Calu3 (cell line): ENCODE data around the gene LGALS7. TPM values are rescaled to one million over a fixed set of nuclear protein-coding genes. Genes with fewer than 3 reads are reported as not detected.
"Not testable (repeated sequence)": the region's sequence is repeated elsewhere in the genome, so short reads cannot be mapped to it uniquely, and the experiment has no call there.

Experiments
- BruUV-seq: library from RNA; stranded (reverse); fragments of 400-500 nt; replicated peaks from 2 replicates; lab custom pipeline; 2021; lab: Mats Ljungman, UMichigan
- CTCF ChIA-PET: fragments of 300-600 bp; sonication (Branson Sonifier 250); formaldehyde crosslinking; loops from one replicate; lab custom pipeline; 2022; ENCODE audit warnings: antibody characterized with exemption; lab: Charles Lee
- DNase-seq: peaks from one replicate; pipeline ENCODE4 v3.0.0; 2022
- H3K27ac Mint-ChIP-seq: one replicate; pipeline ENCODE4 v1.8.0; 2022; ENCODE audit warnings: mixed read lengths; ENCODE audit not compliant: unreplicated experiment
- H3K27me3 Mint-ChIP-seq: one replicate; pipeline ENCODE4 v1.8.0; 2022; ENCODE audit warnings: mixed read lengths; ENCODE audit not compliant: unreplicated experiment
- H3K36me3 Mint-ChIP-seq: one replicate; pipeline ENCODE4 v1.8.0; 2022; ENCODE audit warnings: mild to moderate bottlenecking, moderate library complexity, mixed read lengths; ENCODE audit not compliant: insufficient read depth, unreplicated experiment
- H3K4me1 Mint-ChIP-seq: one replicate; pipeline ENCODE4 v1.8.0; 2022; ENCODE audit warnings: mild to moderate bottlenecking, low read depth, mixed read lengths; ENCODE audit not compliant: unreplicated experiment
- H3K4me3 Mint-ChIP-seq: one replicate; pipeline ENCODE4 v1.8.0; 2022; ENCODE audit warnings: mild to moderate bottlenecking, low read depth, moderate library complexity, mixed read lengths; ENCODE audit not compliant: unreplicated experiment
- H3K9me3 Mint-ChIP-seq: one replicate; pipeline ENCODE4 v1.8.0; 2022; ENCODE audit warnings: low read depth, mixed read lengths; ENCODE audit not compliant: unreplicated experiment
- intact Hi-C: fragments of 100-400 bp; cut with micrococcal nuclease; formaldehyde crosslinking; loops from one replicate; pipeline ENCODE4 v1.10.0; 2022; ENCODE audit not compliant: unreplicated experiment
- total RNA-seq: library from RNA; stranded (reverse); gene quantifications from 2 replicates; pipeline ENCODE4 v1.2.3, GENCODE V29; 2022
- TF ChIP-seq, protein P1 (sequence below): fragments of 200-600 bp; IDR thresholded peaks from one replicate; pipeline ENCODE4 v1.8.0; 2022; ENCODE audit warnings: antibody characterized with exemption; ENCODE audit not compliant: unreplicated experiment

The LGALS7 gene
- total RNA-seq, 1 experiment from 2014 or later: not detected

DNA sequence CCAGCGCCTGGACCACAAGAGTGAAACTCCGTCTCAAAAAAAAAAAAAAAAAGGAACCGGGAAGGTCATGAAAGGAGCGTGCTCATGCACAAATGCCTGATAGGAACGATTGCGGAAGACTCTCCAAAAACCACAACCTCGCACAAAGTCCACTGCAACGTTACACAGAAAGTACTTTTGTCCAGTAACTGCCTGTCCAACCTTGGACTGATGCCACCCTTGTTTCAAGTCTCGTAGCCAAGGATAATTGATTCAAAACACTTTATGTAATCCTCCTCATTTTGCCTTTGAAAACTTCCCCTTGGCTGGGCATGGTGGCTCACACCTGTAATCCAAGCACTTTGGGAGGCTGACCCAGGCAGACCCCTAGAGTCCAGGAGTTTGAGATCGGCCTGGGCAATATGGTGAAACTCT lies 13.7 kb downstream of the LGALS7 start:
- no TSS peak for BruUV-seq
- peak overlapping the region; percentile 34 for H3K4me3 Mint-ChIP-seq
- peaks cover 46% of the 10 kb centered on the region for H3K36me3 Mint-ChIP-seq
- peaks cover 52% of the 10 kb centered on the region for H3K4me1 Mint-ChIP-seq
- no peaks in the 10 kb centered on the region for H3K27me3 Mint-ChIP-seq
- H3K9me3 Mint-ChIP-seq: peaks cover 3% of the 10 kb centered on the region
- TF ChIP-seq, protein P1, sequence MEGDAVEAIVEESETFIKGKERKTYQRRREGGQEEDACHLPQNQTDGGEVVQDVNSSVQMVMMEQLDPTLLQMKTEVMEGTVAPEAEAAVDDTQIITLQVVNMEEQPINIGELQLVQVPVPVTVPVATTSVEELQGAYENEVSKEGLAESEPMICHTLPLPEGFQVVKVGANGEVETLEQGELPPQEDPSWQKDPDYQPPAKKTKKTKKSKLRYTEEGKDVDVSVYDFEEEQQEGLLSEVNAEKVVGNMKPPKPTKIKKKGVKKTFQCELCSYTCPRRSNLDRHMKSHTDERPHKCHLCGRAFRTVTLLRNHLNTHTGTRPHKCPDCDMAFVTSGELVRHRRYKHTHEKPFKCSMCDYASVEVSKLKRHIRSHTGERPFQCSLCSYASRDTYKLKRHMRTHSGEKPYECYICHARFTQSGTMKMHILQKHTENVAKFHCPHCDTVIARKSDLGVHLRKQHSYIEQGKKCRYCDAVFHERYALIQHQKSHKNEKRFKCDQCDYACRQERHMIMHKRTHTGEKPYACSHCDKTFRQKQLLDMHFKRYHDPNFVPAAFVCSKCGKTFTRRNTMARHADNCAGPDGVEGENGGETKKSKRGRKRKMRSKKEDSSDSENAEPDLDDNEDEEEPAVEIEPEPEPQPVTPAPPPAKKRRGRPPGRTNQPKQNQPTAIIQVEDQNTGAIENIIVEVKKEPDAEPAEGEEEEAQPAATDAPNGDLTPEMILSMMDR: no peak
- CTCF ChIA-PET: no interaction called here
- H3K27ac Mint-ChIP-seq: peak overlapping the region; percentile 99
- peak; percentile 79 for DNase-seq
- intact Hi-C loops: loop anchor here (5.0 kb wide), 2 partner anchors 38 to 73 kb away; partner anchors contain the start of gene ECH1

DNA sequence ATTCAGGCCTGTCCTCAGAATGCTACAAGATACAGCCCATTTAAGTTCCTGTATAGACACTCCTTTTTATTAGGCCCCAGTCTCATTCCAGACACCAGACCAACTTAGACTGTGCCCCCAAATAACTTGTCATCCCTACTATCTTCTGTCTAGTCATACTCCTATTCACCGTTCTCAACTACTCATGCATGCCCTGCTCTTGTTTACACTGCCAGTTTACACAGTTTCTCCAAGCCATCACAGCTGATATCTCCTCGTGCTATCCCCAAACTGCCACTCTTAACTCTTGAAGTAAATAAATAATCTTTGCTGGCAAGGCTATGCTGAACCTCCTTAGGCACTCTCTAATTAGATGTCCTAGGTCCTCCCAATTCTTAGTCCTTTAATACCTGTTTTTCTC lies 19.1 kb downstream of the LGALS7 start:
- BruUV-seq, CTCF ChIA-PET, H3K27ac Mint-ChIP-seq, H3K4me1 Mint-ChIP-seq, H3K27me3 Mint-ChIP-seq, intact Hi-C loops, H3K9me3 Mint-ChIP-seq, DNase-seq, H3K36me3 Mint-ChIP-seq, H3K4me3 Mint-ChIP-seq: not testable (repeated sequence)

DNA sequence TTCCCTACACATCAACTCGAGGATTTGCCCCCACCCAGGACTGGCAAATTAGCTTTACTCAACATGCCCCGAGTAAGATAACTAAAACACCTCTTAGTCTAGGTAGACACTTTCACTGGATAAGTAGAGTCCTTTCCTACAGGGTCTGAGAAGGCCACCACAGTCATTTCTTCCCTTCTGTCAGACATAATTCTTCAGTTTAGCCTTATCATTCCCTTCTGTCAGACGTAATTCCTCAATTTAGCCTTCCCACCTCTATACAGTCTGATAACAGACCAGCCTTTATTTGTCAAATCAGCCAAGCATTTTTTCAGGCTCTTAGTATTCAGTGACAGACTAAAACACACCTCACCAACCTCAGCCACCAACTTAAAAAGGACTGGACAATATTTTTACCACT lies 19.5 kb downstream of the LGALS7 start:
- BruUV-seq, CTCF ChIA-PET, H3K36me3 Mint-ChIP-seq, H3K27me3 Mint-ChIP-seq, H3K9me3 Mint-ChIP-seq, H3K4me1 Mint-ChIP-seq, H3K4me3 Mint-ChIP-seq, intact Hi-C loops, DNase-seq, H3K27ac Mint-ChIP-seq: not testable (repeated sequence)

DNA sequence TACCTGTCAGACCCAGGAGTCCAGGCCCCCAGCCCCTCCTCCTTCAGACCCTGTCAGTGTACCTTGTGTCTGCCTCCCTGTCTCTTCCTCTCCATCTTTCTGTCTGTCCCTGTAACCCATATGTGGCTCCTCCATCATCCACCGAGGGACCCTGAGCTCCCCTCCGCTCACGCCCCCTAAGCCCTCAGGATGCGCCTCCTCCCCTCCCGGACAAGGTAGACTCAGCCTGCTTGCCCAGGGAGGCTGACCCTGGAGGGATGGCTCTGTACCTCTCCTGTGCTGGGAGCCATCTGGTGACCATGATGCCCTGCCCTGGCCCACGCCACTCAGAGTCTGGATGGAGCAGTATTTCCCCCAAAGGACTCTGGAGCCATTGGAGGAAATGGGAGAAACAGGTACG lies 28.0 kb downstream of the LGALS7 start:
- intact Hi-C loops: no loop called here
- DNase-seq: no peak
- H3K9me3 Mint-ChIP-seq: no peaks in the 10 kb centered on the region
- BruUV-seq: no TSS peak
- peaks cover 33% of the 10 kb centered on the region for H3K36me3 Mint-ChIP-seq
- no peak overlapping the region for H3K4me3 Mint-ChIP-seq
- H3K27ac Mint-ChIP-seq: peak overlapping the region; percentile 24
- CTCF ChIA-PET: no interaction called here
- TF ChIP-seq, protein P1: no peak
- H3K4me1 Mint-ChIP-seq: peaks cover 7% of the 10 kb centered on the region
- no peaks in the 10 kb centered on the region for H3K27me3 Mint-ChIP-seq

DNA sequence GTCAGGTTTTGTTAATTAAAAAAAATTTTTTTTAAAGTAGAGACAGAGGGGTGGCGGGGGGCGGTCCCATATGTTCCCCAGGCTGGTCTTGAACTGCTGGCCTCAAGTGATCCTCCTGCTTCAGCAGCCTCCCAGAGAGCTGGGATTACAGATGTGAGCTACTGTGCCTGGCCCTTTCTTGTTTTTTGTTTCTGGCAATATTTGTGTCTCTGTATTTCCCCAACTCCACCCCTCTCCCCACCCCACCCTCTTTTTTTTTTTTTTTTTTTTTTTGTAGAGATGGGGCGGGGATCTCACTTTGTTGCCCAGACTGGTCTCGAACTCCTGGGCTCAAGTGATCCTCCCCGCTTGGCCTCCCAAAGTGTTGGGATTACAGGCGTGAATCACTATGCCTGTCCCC lies 28.4 kb downstream of the LGALS7 start:
- Mint-ChIP-seq H3K27me3 (no peaks in the 10 kb centered on the region), H3K9me3 (no peaks in the 10 kb centered on the region), H3K27ac (peak overlapping the region; percentile 24), H3K4me3 (no peak overlapping the region), H3K4me1 (peaks cover 7% of the 10 kb centered on the region), H3K36me3 (peaks cover 33% of the 10 kb centered on the region)
- TF ChIP-seq, protein P1: no peak
- no TSS peak for BruUV-seq
- CTCF ChIA-PET: no interaction called here
- intact Hi-C loops: no loop called here
- DNase-seq: no peak
